GM12891 (cell line): ENCODE data around the gene CACNB3.

Experiments used
- PAX5 ChIP-seq: IDR thresholded peaks from 2 replicates; pipeline ENCODE4 v1.6.1; 2011; ENCODE audit warnings: low read length, moderate library complexity, mild to moderate bottlenecking; ENCODE audit not compliant: insufficient read depth, severe bottlenecking
- POLR2A ChIP-seq: IDR thresholded peaks from 2 replicates; pipeline ENCODE4 v1.6.1; 2011; ENCODE audit warnings: low read depth, low read length, control low read depth
- POLR2AphosphoS5 ChIP-seq: IDR thresholded peaks from 2 replicates; pipeline ENCODE4 v1.6.1; 2011; ENCODE audit warnings: low read depth, low read length, control low read depth
- POU2F2 ChIP-seq: IDR thresholded peaks from 2 replicates; pipeline ENCODE4 v1.6.1; 2011; ENCODE audit warnings: low read depth, mild to moderate bottlenecking, control low read depth, low read length, moderate library complexity
- SPI1 ChIP-seq: IDR thresholded peaks from 2 replicates; pipeline ENCODE4 v1.6.1; 2011; ENCODE audit warnings: low read depth, low read length, control low read depth
- TAF1 ChIP-seq: IDR thresholded peaks from 2 replicates; pipeline ENCODE4 v1.6.1; 2011; ENCODE audit warnings: low read depth, low read length, control low read depth

DNA sequence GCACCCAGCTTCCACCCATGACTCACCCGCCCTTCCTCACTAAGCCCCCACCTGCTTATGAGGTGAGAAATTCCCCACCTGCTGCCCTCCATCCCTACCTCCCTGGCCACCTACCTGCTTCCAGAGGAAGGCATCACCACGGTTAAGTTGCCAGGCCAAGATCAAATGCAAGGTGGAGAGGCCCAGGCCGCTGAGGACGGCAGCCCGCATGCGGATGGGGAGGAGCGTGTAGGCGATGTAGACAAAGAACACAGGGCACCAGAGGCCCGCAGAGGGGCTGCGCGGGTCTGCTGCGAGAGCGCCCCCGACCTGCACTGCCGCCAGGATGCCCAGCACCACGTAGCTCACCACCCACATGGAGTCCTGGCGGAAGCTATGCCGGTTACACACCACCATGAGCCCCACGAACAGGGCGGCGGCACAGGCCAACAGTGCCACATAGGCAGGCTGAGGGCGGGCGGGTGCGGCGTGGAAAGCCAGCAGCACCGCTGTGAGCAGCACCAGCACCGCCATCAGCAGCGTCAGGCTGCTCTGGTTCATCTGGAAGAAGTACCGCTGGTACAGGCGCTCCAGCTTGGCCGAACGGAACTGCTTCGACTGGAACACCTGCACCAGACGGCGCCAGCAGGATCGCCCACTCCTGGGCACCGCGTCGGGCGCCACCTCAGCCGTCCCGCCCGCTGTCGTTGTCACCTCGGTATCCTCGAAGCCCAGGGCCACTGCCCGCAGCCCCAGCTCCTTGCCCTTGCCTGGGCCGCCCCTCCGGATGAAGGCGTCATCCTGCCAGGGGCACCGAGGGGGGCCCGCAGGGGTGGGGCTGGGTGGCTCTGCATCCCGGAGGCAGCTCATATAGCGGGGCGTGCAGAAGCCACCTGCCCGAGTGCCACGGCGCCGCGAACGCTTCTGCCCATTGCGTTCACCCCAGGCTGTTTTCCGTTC is 35.6 kb upstream of the CACNB3 start:
- no peak for TF ChIP-seq POLR2A
- TF ChIP-seq POLR2AphosphoS5 = no peak
- no peak for TF ChIP-seq SPI1
- no peak for TF ChIP-seq TAF1
- TF ChIP-seq PAX5 = no peak
- TF ChIP-seq POU2F2 = no peak
